Measurements from ENCODE around the gene HIC2.
"Not testable (repeated sequence)": the region's sequence is repeated elsewhere in the genome, so short reads cannot be mapped to it uniquely, and the experiment has no call there.

The HIC2 gene

GRCh38 chr22:21417227-21417746 lies at the start of gene HIC2:
TSS of gene HIC2 (plus strand) at chr22:21417371. CDS start at chr22:21442832, 25,461 bp downstream.
- not testable (repeated sequence) for DNase-seq (ENCODE audit: extremely low read depth in 1 of 2, low read depth in 1 of 2)

GRCh38 chr22:21368603-21369310 lies 48.4 kb upstream of the HIC2 start:
- not testable (repeated sequence) for DNase-seq (ENCODE audit: extremely low read depth in 1 of 2, low read depth in 1 of 2)

GRCh38 chr22:21375880-21376279 lies 41.3 kb upstream of the HIC2 start:
- not testable (repeated sequence) for DNase-seq (ENCODE audit: extremely low read depth in 1 of 2, low read depth in 1 of 2)

GRCh38 chr22:21383701-21384467 lies 33.3 kb upstream of the HIC2 start, which contains the start of gene RIMBP3B:
TSS of gene RIMBP3B (plus strand) at chr22:21383751. CDS start at chr22:21383859, 108 bp downstream.
- not testable (repeated sequence) for DNase-seq (ENCODE audit: extremely low read depth in 1 of 2, low read depth in 1 of 2)

GRCh38 chr22:21384468-21385357 lies 32.5 kb upstream of the HIC2 start:
- DNase-seq (ENCODE audit: extremely low read depth in 1 of 2, low read depth in 1 of 2), result not testable (repeated sequence)

GRCh38 chr22:21389480-21389879 lies 27.7 kb upstream of the HIC2 start:
- not testable (repeated sequence) for DNase-seq (ENCODE audit: extremely low read depth in 1 of 2, low read depth in 1 of 2)

GRCh38 chr22:21390013-21390412 lies 27.2 kb upstream of the HIC2 start:
- DNase-seq (ENCODE audit: extremely low read depth in 1 of 2, low read depth in 1 of 2), result not testable (repeated sequence)

- not testable (repeated sequence) for DNase-seq (ENCODE audit: extremely low read depth in 1 of 2, low read depth in 1 of 2)
These were observed 22.6 kb upstream of the HIC2 start for GRCh38 chr22:21394613-21395012.

- DNase-seq (ENCODE audit: extremely low read depth in 1 of 2, low read depth in 1 of 2), result not testable (repeated sequence)
These were observed 15.8 kb upstream of the HIC2 start for GRCh38 chr22:21401197-21401969.

GRCh38 chr22:21402763-21403314 lies 14.3 kb upstream of the HIC2 start:
- not testable (repeated sequence) for DNase-seq (ENCODE audit: extremely low read depth in 1 of 2, low read depth in 1 of 2)

- DNase-seq (ENCODE audit: extremely low read depth in 1 of 2, low read depth in 1 of 2), result not testable (repeated sequence)
These were observed 10.0 kb upstream of the HIC2 start for GRCh38 chr22:21407139-21407538.

- DNase-seq (ENCODE audit: extremely low read depth in 1 of 2, low read depth in 1 of 2), result not testable (repeated sequence)
These were observed 9.4 kb upstream of the HIC2 start for GRCh38 chr22:21407792-21408191.

- DNase-seq (ENCODE audit: extremely low read depth in 1 of 2, low read depth in 1 of 2), result not testable (repeated sequence)
These were observed 796 bp upstream of the HIC2 start for GRCh38 chr22:21416375-21416774.

GRCh38 chr22:21417853-21418252 lies 682 bp downstream of the HIC2 start:
- not testable (repeated sequence) for DNase-seq (ENCODE audit: extremely low read depth in 1 of 2, low read depth in 1 of 2)

GRCh38 chr22:21418974-21419638 lies 1.9 kb downstream of the HIC2 start:
- DNase-seq (ENCODE audit: extremely low read depth in 1 of 2, low read depth in 1 of 2), result not testable (repeated sequence)

- not testable (repeated sequence) for DNase-seq (ENCODE audit: extremely low read depth in 1 of 2, low read depth in 1 of 2)
These were observed 3.1 kb downstream of the HIC2 start for GRCh38 chr22:21420180-21420763.

GRCh38 chr22:21424084-21424709 lies 7.0 kb downstream of the HIC2 start:
- DNase-seq (ENCODE audit: extremely low read depth in 1 of 2, low read depth in 1 of 2), result not testable (repeated sequence)

Measured in activated CD8-positive, alpha-beta memory T cell treated with anti-CD3 and anti-CD28 coated beads for 1 hour (primary cell).